Epithelial cell of proximal tubule (primary cell): ENCODE data around the gene NUAK1. TPM values are rescaled to one million over a fixed set of nuclear protein-coding genes. Genes with fewer than 3 reads are reported as not detected.
A peak's percentile ranks its signal among the peaks of the same experiment; 100 is the strongest.

ENCODE experiments used
- DNase-seq: peaks from one replicate; pipeline ENCODE4 v3.0.0-alpha.2; 2011; ENCODE audit warnings: low read depth
- H3K4me3 ChIP-seq: 2 replicates; pipeline ENCODE4 v1.5.1; 2011; ENCODE audit warnings: low read depth, mild to moderate bottlenecking, low read length
- CTCF ChIP-seq: conservative IDR thresholded peaks from 2 replicates; pipeline ENCODE4 v1.5.1; 2012; ENCODE audit warnings: low read depth, mild to moderate bottlenecking, low read length
- total RNA-seq: library from RNA; depleted of rRNA; stranded (reverse); fragments of >200 nt; gene quantifications from 2 replicates; pipeline ENCODE4 v1.2.3, GENCODE V29; 2015

The NUAK1 gene
- total RNA-seq, 1 donor from 2014 or later = 34.5 TPM

- no peak overlapping the region for H3K4me3 ChIP-seq
- TF ChIP-seq CTCF = no peak
- no peak for DNase-seq
Measured at GRCh38 chr12:106027911-106028310, 110.8 kb downstream of the NUAK1 start.

DNA sequence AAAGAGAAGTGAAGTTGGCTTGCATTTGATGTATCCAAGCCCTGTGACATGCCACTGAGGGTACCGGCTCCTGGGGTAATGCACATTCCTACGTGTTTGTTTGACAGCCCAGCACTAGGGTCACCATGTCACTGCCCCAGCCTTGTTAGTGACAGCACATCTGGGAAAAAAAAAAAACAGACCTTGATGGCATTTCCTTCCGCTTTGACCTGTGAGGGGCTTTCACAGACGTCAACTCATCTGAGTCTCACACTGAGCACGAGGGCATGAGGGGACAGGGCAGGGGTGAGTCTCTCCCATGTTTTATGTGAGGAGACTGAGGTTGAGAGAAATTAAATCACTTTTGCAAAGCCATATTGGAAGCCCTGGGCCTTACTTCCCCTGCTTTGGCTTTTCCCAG lies 111.5 kb downstream of the NUAK1 start:
- DNase-seq = no peak
- TF ChIP-seq CTCF = no peak

GRCh38 chr12:106025129-106025528 lies 113.6 kb downstream of the NUAK1 start:
- no peak for DNase-seq
- no peak overlapping the region for H3K4me3 ChIP-seq
- TF ChIP-seq CTCF = no peak

More for the DNA sequence above, 111.5 kb downstream of the NUAK1 start:
- no peak overlapping the region for H3K4me3 ChIP-seq

- DNase-seq = no peak
- TF ChIP-seq CTCF = no peak
- no peak overlapping the region for H3K4me3 ChIP-seq
Measured at GRCh38 chr12:106023039-106023438, 115.7 kb downstream of the NUAK1 start.

DNA sequence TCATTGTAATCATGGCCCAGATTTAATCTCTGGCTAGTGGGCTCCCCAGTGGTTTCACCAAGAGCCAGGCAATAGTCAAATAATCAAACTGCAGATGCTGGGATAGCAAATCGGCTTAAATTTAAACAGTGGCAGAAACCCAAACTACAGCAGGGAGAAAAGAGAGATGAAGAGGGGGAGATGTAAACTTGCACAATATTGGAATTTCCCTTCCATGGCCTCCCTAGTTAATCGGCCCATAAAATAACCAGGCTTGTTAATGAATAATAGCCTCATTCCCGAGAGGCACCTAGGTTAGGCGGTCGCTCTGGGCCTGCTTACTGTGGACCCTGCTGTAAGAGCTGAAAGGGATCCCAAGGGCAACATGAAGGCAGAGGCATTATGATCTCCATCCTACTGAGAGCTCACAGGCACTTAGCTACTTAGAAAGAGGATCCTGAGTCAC lies 116.2 kb downstream of the NUAK1 start:
- no peak for TF ChIP-seq CTCF
- DNase-seq = peak; percentile 87
- H3K4me3 ChIP-seq = no peak overlapping the region

DNA sequence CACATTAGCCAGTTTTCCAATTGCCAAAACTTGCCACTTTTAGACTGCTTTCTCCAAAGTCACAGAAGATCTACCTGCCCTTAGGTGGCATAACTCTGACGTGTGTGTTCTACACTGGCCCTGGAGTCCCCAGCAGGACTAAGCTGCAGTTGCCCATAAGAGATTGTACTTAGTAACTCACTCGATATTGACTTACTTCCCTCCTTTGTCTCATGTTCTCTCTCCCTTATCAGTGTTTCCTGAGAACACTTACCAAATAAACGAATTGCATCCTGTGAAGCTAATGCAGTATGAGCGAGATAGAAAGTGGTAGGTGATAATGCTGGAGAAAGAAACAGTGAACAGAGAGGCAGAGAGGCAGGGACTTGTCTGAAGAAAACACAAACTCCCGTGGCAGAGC lies 117.2 kb downstream of the NUAK1 start:
- no peak for DNase-seq
- no peak overlapping the region for H3K4me3 ChIP-seq
- TF ChIP-seq CTCF = no peak

DNA sequence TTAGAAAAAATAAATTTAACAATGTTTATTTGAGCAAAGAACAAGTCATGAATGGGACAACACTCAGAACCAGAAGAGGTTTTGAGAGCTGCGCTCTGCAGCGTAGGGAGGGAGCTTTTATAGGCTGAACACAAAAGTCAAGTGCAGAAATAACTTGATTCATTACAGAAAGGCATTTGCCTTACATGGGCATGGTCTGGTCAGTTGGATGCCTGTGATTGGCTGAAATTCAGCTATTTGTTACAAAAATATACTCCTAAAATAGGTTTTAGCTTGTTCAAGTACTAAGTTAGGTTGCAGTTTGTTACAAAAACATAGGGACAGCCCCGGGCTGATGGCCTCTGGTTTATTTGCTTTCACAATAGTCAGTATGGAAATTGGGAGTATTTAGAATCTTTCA lies 118.0 kb downstream of the NUAK1 start:
- H3K4me3 ChIP-seq = no peak overlapping the region
- DNase-seq = no peak
- no peak for TF ChIP-seq CTCF
